Measurements from ENCODE around the gene RSRC1.

GRCh38 chr3:158560979-158561378 is 451.1 kb downstream of the RSRC1 start:
- TF ChIP-seq CTCF (IDR thresholded peaks at IDR 0.05 in 8 of 11, conservative IDR thresholded peaks at IDR 0.05 in 3 of 11) (no peak), POLR2AphosphoS5 (IDR thresholded peaks at IDR 0.05) (no peak)

Data from spleen (tissue), 7 donors.